H9 (cell line): ENCODE measurements around the gene FOXF1. TPM values are rescaled to one million over a fixed set of nuclear protein-coding genes. Genes with fewer than 3 reads are reported as not detected.

Source experiments
- DNase-seq: peaks from one replicate; pipeline ENCODE4 v3.0.0-alpha.2; 2017
- H2AFZ ChIP-seq: one replicate; pipeline ENCODE4 v1.6.1; 2013; ENCODE audit warnings: mild to moderate bottlenecking, low read length, control low read depth, moderate library complexity
- H2AK5ac ChIP-seq: 2 replicates; pipeline ENCODE4 v1.6.1; 2013; ENCODE audit warnings: low read length, control low read depth, mixed read lengths; ENCODE audit not compliant: insufficient read length
- H2BK120ac ChIP-seq: one replicate; pipeline ENCODE4 v1.6.1; 2013; ENCODE audit warnings: low read depth, mild to moderate bottlenecking, low read length, control low read depth, inconsistent platforms; ENCODE audit not compliant: poor library complexity, severe bottlenecking
- H2BK12ac ChIP-seq: 2 replicates; pipeline ENCODE4 v1.6.1; 2013; ENCODE audit warnings: low read length, control low read depth, mixed read lengths, low read depth; ENCODE audit not compliant: insufficient read length
- H2BK15ac ChIP-seq: 2 replicates; pipeline ENCODE4 v1.6.1; 2013; ENCODE audit warnings: low read depth, low read length, control low read depth
- H2BK20ac ChIP-seq: one replicate; pipeline ENCODE4 v1.6.1; 2013; ENCODE audit warnings: low read depth, mild to moderate bottlenecking, low read length, control low read depth, inconsistent platforms; ENCODE audit not compliant: poor library complexity, severe bottlenecking
- H2BK5ac ChIP-seq: 2 replicates; pipeline ENCODE4 v1.6.1; 2013; ENCODE audit warnings: low read length, control low read depth, mixed read lengths; ENCODE audit not compliant: insufficient read length
- H3K14ac ChIP-seq: 2 replicates; pipeline ENCODE4 v1.6.1; 2013; ENCODE audit warnings: low read length, control low read depth; ENCODE audit not compliant: insufficient read depth
- H3K18ac ChIP-seq: 2 replicates; pipeline ENCODE4 v1.6.1; 2013; ENCODE audit warnings: low read depth, mild to moderate bottlenecking, mixed read lengths, low read length, control low read depth; ENCODE audit not compliant: insufficient read length
- H3K23ac ChIP-seq: 2 replicates; pipeline ENCODE4 v1.6.1; 2013; ENCODE audit warnings: low read length, control low read depth, mixed read lengths, low read depth; ENCODE audit not compliant: insufficient read length
- H3K23me2 ChIP-seq: 2 replicates; pipeline ENCODE4 v1.6.1; 2013; ENCODE audit warnings: low read depth, mild to moderate bottlenecking, mixed read lengths, low read length, control low read depth; ENCODE audit not compliant: insufficient read length, poor library complexity, severe bottlenecking
- H3K27ac ChIP-seq: 2 replicates; pipeline ENCODE4 v1.5.1; 2013; ENCODE audit warnings: low read length, control low read depth, mixed read lengths, low read depth; ENCODE audit not compliant: insufficient read length
- H3K27me3 ChIP-seq: 2 replicates; pipeline ENCODE4 v1.6.1; 2013; ENCODE audit warnings: low read length, control low read depth, inconsistent platforms; ENCODE audit not compliant: insufficient read depth
- H3K4ac ChIP-seq: 2 replicates; pipeline ENCODE4 v1.6.1; 2013; ENCODE audit warnings: low read depth, mild to moderate bottlenecking, control low read depth, inconsistent platforms, low read length, moderate library complexity
- H3K4me1 ChIP-seq: 2 replicates; pipeline ENCODE4 v1.6.1; 2013; ENCODE audit warnings: low read length, control low read depth, inconsistent platforms; ENCODE audit not compliant: insufficient read depth
- H3K4me2 ChIP-seq: 2 replicates; pipeline ENCODE4 v1.6.1; 2013; ENCODE audit warnings: low read length, control low read depth, mixed read lengths; ENCODE audit not compliant: insufficient read length, insufficient read depth
- H3K56ac ChIP-seq: 2 replicates; pipeline ENCODE4 v1.6.1; 2013; ENCODE audit warnings: low read depth, mild to moderate bottlenecking, mixed read lengths, low read length, control low read depth; ENCODE audit not compliant: insufficient read length
- H3K79me1 ChIP-seq: 2 replicates; pipeline ENCODE4 v1.6.1; 2013; ENCODE audit warnings: low read depth, mild to moderate bottlenecking, moderate library complexity, low read length, control low read depth, inconsistent platforms; ENCODE audit not compliant: insufficient read depth, poor library complexity, severe bottlenecking
- H3K79me2 ChIP-seq: 2 replicates; pipeline ENCODE4 v1.6.1; 2013; ENCODE audit warnings: low read length, control low read depth, inconsistent platforms; ENCODE audit not compliant: insufficient read depth
- H3K9ac ChIP-seq: 2 replicates; pipeline ENCODE4 v1.6.1; 2013; ENCODE audit warnings: low read length, control low read depth, mixed read lengths; ENCODE audit not compliant: insufficient read length; ENCODE audit errors: extremely low read depth
- H3K9me3 ChIP-seq: one replicate; pipeline ENCODE4 v1.6.1; 2013; ENCODE audit warnings: low read depth, low read length, inconsistent platforms; ENCODE audit not compliant: control insufficient read depth
- H3T11ph ChIP-seq: one replicate; pipeline ENCODE4 v1.6.1; 2013; ENCODE audit warnings: mild to moderate bottlenecking, low read length, control low read depth, inconsistent platforms
- H4K20me1 ChIP-seq: one replicate; pipeline ENCODE4 v1.6.1; 2013; ENCODE audit not compliant: control insufficient read depth, insufficient read length, insufficient read depth
- H4K5ac ChIP-seq: 2 replicates; pipeline ENCODE4 v1.6.1; 2013; ENCODE audit warnings: low read depth, mild to moderate bottlenecking, mixed read lengths, low read length, control low read depth; ENCODE audit not compliant: insufficient read length
- H4K8ac ChIP-seq: replicated peaks from 2 replicates; pipeline ENCODE4 v1.6.1; 2013; ENCODE audit warnings: low read length, control low read depth, mixed read lengths, low read depth; ENCODE audit not compliant: insufficient read length
- H4K91ac ChIP-seq: 2 replicates; pipeline ENCODE4 v1.6.1; 2013; ENCODE audit warnings: low read depth, mild to moderate bottlenecking, moderate library complexity, mixed read lengths, low read length, control low read depth; ENCODE audit not compliant: insufficient read length
- H3K27ac Mint-ChIP-seq, 3 experiments: 2 replicates in 2 of 3; 3 replicates in 1 of 3; pipeline ENCODE4 v1.8.0; 2020 to 2021; ENCODE audit warnings: mixed read lengths in 3 of 3, mild to moderate bottlenecking in 1 of 3, moderate library complexity in 1 of 3
- H3K27me3 Mint-ChIP-seq: 2 replicates; pipeline ENCODE4 v1.8.0; 2021; ENCODE audit warnings: low read depth, mild to moderate bottlenecking, moderate library complexity, mixed read lengths
- H3K36me3 Mint-ChIP-seq, 3 experiments: 2 replicates in 2 of 3; 3 replicates in 1 of 3; pipeline ENCODE4 v1.8.0; 2020 to 2021; ENCODE audit warnings: low read depth in 3 of 3, mixed read lengths in 3 of 3; ENCODE audit not compliant: insufficient read depth in 1 of 3
- H3K4me1 Mint-ChIP-seq, 2 experiments: 2 replicates each; pipeline ENCODE4 v1.8.0; 2020; ENCODE audit warnings: mixed read lengths in 2 of 2
- H3K4me3 Mint-ChIP-seq, 2 experiments: 2 replicates in 1 of 2; 3 replicates in 1 of 2; pipeline ENCODE4 v1.8.0; 2020 to 2021; ENCODE audit warnings: mild to moderate bottlenecking in 2 of 2, mixed read lengths in 2 of 2, moderate library complexity in 1 of 2
- H3K9me3 Mint-ChIP-seq, 2 experiments: 2 replicates in 1 of 2; 3 replicates in 1 of 2; pipeline ENCODE4 v1.8.0; 2020; ENCODE audit warnings: mild to moderate bottlenecking in 2 of 2, mixed read lengths in 2 of 2, moderate library complexity in 1 of 2
- CTCF ChIP-seq: fragments of 200-600 bp; sonication (generic); conservative IDR thresholded peaks from 3 replicates; pipeline ENCODE4 v1.8.0; 2021; ENCODE audit warnings: antibody characterized with exemption, mild to moderate bottlenecking
- WGBS: extraction: QIAGEN DNeasy Blood & Tissue Kit; methylation state at CpG from one replicate; pipeline ENCODE4 v1.1.7; 2013; ENCODE audit warnings: missing lambda C conversion rate, low lambda C conversion rate, mixed read lengths; ENCODE audit not compliant: insufficient read length; ENCODE audit errors: extremely low coverage; 5-methylcytosine and 5-hydroxymethylcytosine counted together
- total RNA-seq: library from RNA; stranded (reverse); gene quantifications from 2 replicates; pipeline ENCODE4 v1.2.1, GENCODE V29; 2021

The FOXF1 gene
- total RNA-seq, 1 experiment from 2014 or later, result not detected

DNA sequence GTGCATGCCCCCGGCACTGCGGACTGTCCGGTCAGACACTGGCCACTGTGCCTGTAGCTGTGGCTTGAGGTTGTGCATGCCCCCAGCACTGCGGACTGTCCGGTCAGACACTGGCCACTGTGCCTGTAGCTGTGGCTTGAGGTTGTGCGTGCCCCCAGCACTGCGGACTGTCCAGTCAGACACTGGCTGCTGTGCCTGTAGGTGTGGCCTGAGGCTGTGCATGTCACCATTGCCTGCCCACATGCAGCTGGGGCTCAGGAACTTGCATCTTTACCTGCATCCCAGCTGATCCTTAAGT, 39.5 kb downstream of the FOXF1 start:
- Histone ChIP-seq H2BK15ac (no peak overlapping the region), H3K14ac (no peak overlapping the region), H3T11ph (no peak overlapping the region), H2BK20ac (no peak overlapping the region), H3K23me2 (no peaks in the 10 kb centered on the region), H3K9ac (no peak overlapping the region), H4K20me1 (no peaks in the 10 kb centered on the region), H3K27ac (no peak overlapping the region), H3K9me3 (no peaks in the 10 kb centered on the region), H3K4me2 (no peak overlapping the region), H3K56ac (no peak overlapping the region), H3K79me1 (no peaks in the 10 kb centered on the region), H2BK120ac (no peak overlapping the region), H3K27me3 (no peaks in the 10 kb centered on the region), H3K23ac (no peak overlapping the region), H3K18ac (no peak overlapping the region), H4K8ac (no peak overlapping the region), H3K79me2 (no peaks in the 10 kb centered on the region), H2BK12ac (no peak overlapping the region), H4K5ac (no peak overlapping the region), H2AK5ac (no peak overlapping the region), H2AFZ (no peak overlapping the region), H4K91ac (no peak overlapping the region), H3K4ac (no peak overlapping the region), H2BK5ac (no peak overlapping the region), H3K4me1 (no peaks in the 10 kb centered on the region)
- H3K9me3 Mint-ChIP-seq, result no peaks in the 10 kb centered on the region; a peak in 1 of 5 replicates
- no peak for TF ChIP-seq CTCF
- no peak for DNase-seq
- peaks cover 0 to 4% of the 10 kb centered on the region in 2 experiments; a peak in 1 of 4 replicates for H3K4me1 Mint-ChIP-seq
- peaks cover 3% of the 10 kb centered on the region for H3K27me3 Mint-ChIP-seq
- H3K27ac Mint-ChIP-seq, result no peak overlapping the region
- no CpG with 5 or more reads among the region's 7 CpGs for WGBS
- H3K36me3 Mint-ChIP-seq, result no peaks in the 10 kb centered on the region; a peak in 1 of 7 replicates
- H3K4me3 Mint-ChIP-seq, result no peak overlapping the region
